Tibial artery (tissue), 4 donors: ENCODE measurements around the gene TGDS.

Experiments used
- DNase-seq, 2 donors: peaks; one replicate each; pipeline ENCODE4 v3.0.0-alpha.2; 2019
- H3K27ac ChIP-seq, 2 donors: fragments of 200-600 bp; sonication (generic) in 1 of 2; 1 replicate in 1 of 2; 2 replicates in 1 of 2; pipeline ENCODE4 v1.5.1; 2018 to 2019; ENCODE audit warnings: mild to moderate bottlenecking in 1 of 2
- H3K27me3 ChIP-seq, 2 donors: fragments of 200-600 bp; sonication (generic) in 1 of 2; one replicate each; pipeline versions ENCODE4 v1.5.1 to v1.6.0; 2016 to 2019
- H3K36me3 ChIP-seq, 3 donors: fragments of 200-600 bp; sonication (generic) in 2 of 3; one replicate each; pipeline ENCODE4 v1.5.1; 2016 to 2019; ENCODE audit warnings: mild to moderate bottlenecking in 2 of 3
- H3K4me1 ChIP-seq, 4 donors: fragments of 200-600 bp; sonication (generic) in 2 of 4; 1 replicate in 3 of 4; 2 replicates in 1 of 4; pipeline ENCODE4 v1.5.1; 2016 to 2019
- H3K4me3 ChIP-seq, 2 donors: fragments of 200-600 bp; sonication (generic) in 1 of 2; 1 replicate in 1 of 2; 2 replicates in 1 of 2; pipeline ENCODE4 v1.5.1; 2018 to 2019; ENCODE audit warnings: mild to moderate bottlenecking in 2 of 2
- H3K9me3 ChIP-seq, 3 donors: fragments of 200-600 bp; sonication (generic) in 1 of 3; one replicate each; pipeline ENCODE4 v1.5.1; 2016 to 2019
- CTCF ChIP-seq, 2 experiments: fragments of 200-600 bp in 1 of 2; fragments of 450-650 bp in 1 of 2; IDR thresholded peaks; one replicate each; pipeline ENCODE4 v1.5.1; 2017 to 2019; ENCODE audit warnings: antibody characterized with exemption in 2 of 2, mild to moderate bottlenecking in 1 of 2, moderate library complexity in 1 of 2
- intact Hi-C: fragments of 100-400 bp; cut with DNase I; formaldehyde crosslinking; loops from one replicate; pipeline ENCODE4 v1.15.0; 2023; ENCODE audit warnings: low total_unique reads

The TGDS gene

GRCh38 chr13:94632226-94632980, 36.5 kb upstream of the TGDS start:
- Histone ChIP-seq H3K27me3 (no peaks in the 10 kb centered on the region), H3K9me3 (no peaks in the 10 kb centered on the region), H3K27ac (no peak overlapping the region), H3K4me1 (no peaks in the 10 kb centered on the region), H3K4me3 (no peak overlapping the region), H3K36me3 (peaks cover 14 to 29% (median 23%) of the 10 kb centered on the region in 3 donors)
- no peak for TF ChIP-seq CTCF (IDR thresholded peaks at IDR 0.05)
- intact Hi-C loops: no loop called here
- no peak for DNase-seq

GRCh38 chr13:94630858-94631257, 34.9 kb upstream of the TGDS start:
- H3K4me3 ChIP-seq: no peak overlapping the region
- H3K4me1 ChIP-seq: no peaks in the 10 kb centered on the region
- intact Hi-C loops: no loop called here
- DNase-seq: no peak
- H3K36me3 ChIP-seq: peaks cover 29 to 43% (median 33%) of the 10 kb centered on the region in 3 donors
- H3K9me3 ChIP-seq: no peaks in the 10 kb centered on the region
- TF ChIP-seq CTCF (IDR thresholded peaks at IDR 0.05): no peak
- H3K27me3 ChIP-seq: no peaks in the 10 kb centered on the region
- no peak overlapping the region for H3K27ac ChIP-seq

GRCh38 chr13:94623316-94623715, 27.4 kb upstream of the TGDS start:
- Histone ChIP-seq H3K27me3 (no peaks in the 10 kb centered on the region), H3K4me3 (no peak overlapping the region), H3K4me1 (no peaks in the 10 kb centered on the region), H3K36me3 (peaks cover 46 to 61% (median 49%) of the 10 kb centered on the region in 3 donors), H3K27ac (no peak overlapping the region), H3K9me3 (no peaks in the 10 kb centered on the region)
- intact Hi-C loops: loop anchor here (5.0 kb wide), 1 partner anchor 1681 kb away; no protein-coding TSS in a partner anchor
- TF ChIP-seq CTCF (IDR thresholded peaks at IDR 0.05): no peak
- no peak for DNase-seq

GRCh38 chr13:94622344-94622743, 26.4 kb upstream of the TGDS start:
- no peaks in the 10 kb centered on the region for H3K27me3 ChIP-seq
- H3K9me3 ChIP-seq: no peaks in the 10 kb centered on the region
- DNase-seq: no peak
- H3K27ac ChIP-seq: no peak overlapping the region
- intact Hi-C loops: loop anchor here (5.0 kb wide), 1 partner anchor 1680 kb away; no protein-coding TSS in a partner anchor
- no peaks in the 10 kb centered on the region for H3K4me1 ChIP-seq
- TF ChIP-seq CTCF (IDR thresholded peaks at IDR 0.05): no peak
- H3K36me3 ChIP-seq: peaks cover 42 to 52% (median 46%) of the 10 kb centered on the region in 3 donors
- no peak overlapping the region for H3K4me3 ChIP-seq

GRCh38 chr13:94620286-94620896, 24.4 kb upstream of the TGDS start:
- Histone ChIP-seq H3K4me1 (no peaks in the 10 kb centered on the region), H3K4me3 (no peak overlapping the region), H3K27me3 (no peaks in the 10 kb centered on the region), H3K36me3 (peaks cover 24 to 36% (median 32%) of the 10 kb centered on the region in 3 donors), H3K9me3 (no peaks in the 10 kb centered on the region), H3K27ac (no peak overlapping the region)
- intact Hi-C loops: loop anchor here (5.0 kb wide), 1 partner anchor 1678 kb away; no protein-coding TSS in a partner anchor
- no peak for DNase-seq
- TF ChIP-seq CTCF (IDR thresholded peaks at IDR 0.05): no peak
